AG10803 (cell line): ENCODE measurements around the gene NRTN.
"Not testable (repeated sequence)": the region's sequence is repeated elsewhere in the genome, so short reads cannot be mapped to it uniquely, and the experiment has no call there.

Experiments
- DNase-seq: peaks from one replicate; pipeline ENCODE4 v3.0.0; 2010; ENCODE audit warnings: low read depth
- H3K4me3 ChIP-seq: 2 replicates; pipeline ENCODE4 v1.5.1; 2011; ENCODE audit warnings: mild to moderate bottlenecking, low read length, control low read depth
- TF ChIP-seq, protein P1 (sequence below): conservative IDR thresholded peaks from 2 replicates; pipeline ENCODE4 v1.5.1; 2011; ENCODE audit warnings: mild to moderate bottlenecking, low read length, control low read depth, inconsistent platforms

The NRTN gene

DNA sequence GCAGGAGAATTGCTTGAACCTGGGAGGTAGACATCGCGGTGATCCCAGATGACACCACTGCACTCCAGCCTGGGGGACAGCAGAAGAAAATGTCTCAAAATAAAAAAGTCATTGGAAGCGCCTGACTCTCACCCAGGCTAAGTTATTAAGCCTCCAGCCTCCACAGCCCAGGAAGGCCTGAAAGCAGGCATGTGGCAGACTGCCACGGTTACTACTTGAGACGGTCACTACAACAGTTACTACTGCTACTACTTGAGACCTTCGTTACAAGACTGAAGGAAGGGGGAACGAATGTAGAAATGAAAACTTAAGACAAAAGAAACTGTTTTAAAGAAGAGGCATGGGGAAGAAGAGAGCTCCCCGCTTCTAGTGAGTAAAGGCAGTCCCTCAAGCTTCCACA, 29.9 kb upstream of the NRTN start:
- H3K4me3 ChIP-seq, result no peak overlapping the region
- TF ChIP-seq, protein P1, sequence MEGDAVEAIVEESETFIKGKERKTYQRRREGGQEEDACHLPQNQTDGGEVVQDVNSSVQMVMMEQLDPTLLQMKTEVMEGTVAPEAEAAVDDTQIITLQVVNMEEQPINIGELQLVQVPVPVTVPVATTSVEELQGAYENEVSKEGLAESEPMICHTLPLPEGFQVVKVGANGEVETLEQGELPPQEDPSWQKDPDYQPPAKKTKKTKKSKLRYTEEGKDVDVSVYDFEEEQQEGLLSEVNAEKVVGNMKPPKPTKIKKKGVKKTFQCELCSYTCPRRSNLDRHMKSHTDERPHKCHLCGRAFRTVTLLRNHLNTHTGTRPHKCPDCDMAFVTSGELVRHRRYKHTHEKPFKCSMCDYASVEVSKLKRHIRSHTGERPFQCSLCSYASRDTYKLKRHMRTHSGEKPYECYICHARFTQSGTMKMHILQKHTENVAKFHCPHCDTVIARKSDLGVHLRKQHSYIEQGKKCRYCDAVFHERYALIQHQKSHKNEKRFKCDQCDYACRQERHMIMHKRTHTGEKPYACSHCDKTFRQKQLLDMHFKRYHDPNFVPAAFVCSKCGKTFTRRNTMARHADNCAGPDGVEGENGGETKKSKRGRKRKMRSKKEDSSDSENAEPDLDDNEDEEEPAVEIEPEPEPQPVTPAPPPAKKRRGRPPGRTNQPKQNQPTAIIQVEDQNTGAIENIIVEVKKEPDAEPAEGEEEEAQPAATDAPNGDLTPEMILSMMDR, result no peak
- DNase-seq, result peak; percentile 52

DNA sequence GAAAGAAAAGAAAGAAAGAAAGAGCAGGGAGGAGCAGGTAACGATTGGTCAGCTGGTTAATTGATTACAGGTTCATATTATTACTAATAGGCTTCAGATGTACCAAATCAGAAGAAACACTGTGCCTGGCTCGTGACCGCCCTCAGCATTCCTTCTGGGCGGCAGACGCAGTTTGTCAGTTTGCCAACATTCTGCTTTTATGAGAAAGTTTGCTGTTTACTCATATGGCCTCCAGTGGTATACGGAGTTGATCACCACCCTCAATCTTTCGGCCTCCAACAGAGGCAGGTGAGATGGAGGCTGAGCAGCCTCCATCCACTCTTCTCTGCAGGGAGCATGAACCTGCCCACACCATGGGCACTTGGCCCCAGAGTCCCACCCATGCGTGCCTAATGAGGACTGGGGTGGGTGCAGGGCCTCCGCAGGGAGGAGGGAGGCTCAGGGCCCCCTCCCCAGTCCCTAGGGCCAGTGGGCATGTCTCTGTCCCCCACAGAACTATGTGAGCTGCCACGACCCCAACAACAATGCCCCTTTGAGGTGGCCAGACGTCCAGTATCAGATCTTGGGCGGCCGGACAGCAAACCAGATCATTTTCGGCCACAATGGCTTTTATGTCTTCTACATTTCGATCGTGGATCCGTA, 29.1 kb upstream of the NRTN start:
- peak; percentile 89 for DNase-seq
- no peak overlapping the region for H3K4me3 ChIP-seq
- TF ChIP-seq, protein P1, result no peak

DNA sequence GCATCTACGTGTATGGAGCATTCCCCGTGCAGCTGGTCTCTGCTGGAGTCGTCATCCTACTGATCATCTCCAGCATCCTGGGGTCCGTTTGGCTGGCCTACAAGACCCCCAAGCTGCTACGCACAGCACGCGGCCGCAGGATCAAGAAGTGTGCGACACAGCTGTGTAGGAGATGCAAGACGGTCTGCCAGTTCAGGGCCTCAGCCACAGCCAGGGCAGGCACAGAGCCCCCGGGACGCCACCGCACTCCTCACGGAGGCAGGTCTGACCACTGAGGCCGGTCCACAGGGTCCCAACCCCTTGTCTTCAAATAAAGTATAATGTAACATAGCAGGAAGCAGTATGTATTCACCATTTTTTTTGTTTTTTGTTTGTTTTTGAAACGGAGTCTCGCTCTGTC, 26.5 kb upstream of the NRTN start:
- H3K4me3 ChIP-seq, result no peak overlapping the region
- no peak for DNase-seq
- TF ChIP-seq, protein P1, result no peak

DNA sequence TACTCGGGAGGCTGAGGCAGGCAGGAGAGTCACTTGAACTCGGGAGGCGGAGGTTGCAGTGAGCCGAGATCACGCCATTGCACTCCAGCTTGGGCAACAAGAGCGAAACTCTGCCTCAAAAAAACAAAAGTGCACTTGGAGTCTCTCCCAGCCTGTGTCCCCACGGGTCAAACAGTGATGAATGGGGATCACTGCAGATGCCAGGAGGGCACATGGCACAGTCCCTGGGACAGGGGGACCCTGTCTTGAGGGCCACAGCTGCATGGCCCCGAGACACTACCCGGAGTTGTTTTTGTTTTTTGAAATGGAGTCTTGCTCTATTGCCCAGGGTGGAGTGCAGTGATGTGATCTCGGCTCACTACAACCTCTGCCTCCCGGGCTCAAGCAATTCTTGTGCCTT, 24.0 kb upstream of the NRTN start:
- H3K4me3 ChIP-seq, DNase-seq: not testable (repeated sequence)

DNA sequence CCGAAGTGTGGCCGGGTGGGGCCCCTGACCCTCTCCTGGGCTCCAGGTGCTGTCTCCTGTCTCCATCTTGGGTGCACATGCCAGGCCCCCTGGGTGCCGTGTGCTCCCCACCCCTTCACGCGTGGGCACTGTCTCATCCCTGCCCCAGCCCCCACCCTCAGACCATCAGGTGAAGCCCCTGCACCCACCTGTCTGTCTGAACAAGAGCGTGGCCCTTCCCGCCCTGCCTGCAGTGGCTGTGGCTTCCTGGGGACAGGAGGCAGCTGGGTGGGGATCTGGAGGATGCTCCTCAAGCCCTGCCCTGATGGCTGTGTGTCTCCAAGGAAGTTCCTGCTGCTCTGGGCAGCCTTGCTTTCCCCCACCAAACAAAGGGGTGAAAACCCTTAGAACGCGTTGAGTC, 22.5 kb upstream of the NRTN start:
- TF ChIP-seq, protein P1, result no peak
- no peak overlapping the region for H3K4me3 ChIP-seq
- DNase-seq, result no peak

DNA sequence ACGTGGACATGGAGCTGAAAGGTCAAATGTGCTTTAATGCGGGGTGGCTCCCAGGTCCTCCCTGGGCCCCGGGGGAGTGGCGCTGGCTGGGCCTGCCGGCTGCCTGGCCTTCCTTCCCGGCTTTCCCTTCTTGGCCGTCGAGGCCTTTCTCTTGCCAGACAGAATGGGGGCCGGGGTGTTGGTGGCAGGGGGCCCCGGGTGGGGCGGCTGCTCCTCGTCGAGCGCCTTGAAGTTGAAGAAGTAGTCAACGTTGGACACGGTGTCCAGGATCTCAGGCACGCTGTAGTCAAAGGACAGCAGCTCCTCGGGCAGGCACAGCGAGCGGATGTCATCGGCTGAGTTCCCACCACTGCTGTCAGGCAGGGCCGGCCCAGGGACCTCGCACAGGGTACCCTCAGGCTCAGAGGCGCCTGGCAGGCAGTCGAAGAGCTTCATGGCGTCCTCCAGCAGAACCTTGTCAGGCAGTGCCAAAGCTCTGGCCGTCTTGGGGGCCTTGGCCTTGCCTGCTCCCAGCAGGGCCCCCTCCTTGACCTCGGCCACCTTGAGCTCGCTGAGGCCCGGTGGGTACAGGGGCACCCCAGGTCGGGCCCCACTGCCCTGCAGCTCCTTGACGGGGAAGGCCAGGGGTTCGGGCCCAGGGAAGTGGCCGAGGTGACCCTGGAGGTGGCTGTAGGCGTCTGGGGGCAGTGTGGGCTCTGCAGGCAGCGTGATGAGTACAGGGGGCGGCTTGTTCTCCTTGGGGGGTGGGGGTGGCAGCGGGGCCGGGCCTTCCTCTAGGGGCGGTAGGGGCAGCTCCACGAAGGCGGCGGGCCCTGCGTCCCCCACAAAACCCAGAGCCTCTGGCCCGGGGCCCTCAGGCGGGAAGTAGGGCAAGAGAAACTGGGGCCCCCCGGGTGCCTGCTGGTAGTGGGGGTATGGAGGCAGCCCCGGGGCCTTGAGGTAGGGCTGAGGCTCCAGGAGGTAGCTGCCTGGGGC, 21.6 kb upstream of the NRTN start:
- no peak overlapping the region for H3K4me3 ChIP-seq
- DNase-seq, result no peak
- TF ChIP-seq, protein P1, result no peak

DNA sequence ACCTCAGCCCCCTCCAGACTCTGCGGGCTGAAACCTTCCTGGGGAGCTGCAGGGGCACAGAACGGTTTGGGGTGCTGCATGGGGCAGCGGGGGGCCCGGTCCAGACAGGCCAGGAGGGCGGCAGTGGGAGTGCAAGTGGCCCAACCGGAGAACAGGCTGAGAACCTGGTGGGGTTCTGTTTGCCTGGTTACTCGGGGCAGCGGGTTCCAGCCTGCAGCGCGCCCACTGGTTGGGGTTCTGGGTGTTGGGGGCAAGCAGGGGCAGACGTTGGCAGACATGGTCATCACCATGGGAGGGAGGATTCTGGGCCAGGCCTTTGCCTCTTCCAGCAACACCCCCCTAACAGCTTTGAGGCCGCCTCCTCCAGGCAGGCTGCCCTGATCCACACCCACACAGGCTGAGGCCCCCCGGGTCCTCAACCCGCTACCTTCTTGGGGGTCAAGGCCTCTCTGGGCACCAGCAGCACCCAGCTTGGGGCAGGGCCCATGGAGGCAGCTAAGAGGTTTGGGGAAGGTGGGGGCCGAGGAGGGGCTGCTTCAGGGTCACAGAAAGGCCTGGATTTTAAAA, 20.2 kb upstream of the NRTN start, which contains the start of gene PRR22:
TSS of gene PRR22 (minus strand) at position 166 of the 567 bp plus-strand sequence. CDS start at position 80, 86 bp downstream.
- TF ChIP-seq, protein P1, result no peak
- DNase-seq, result no peak
- no peak within 1 kb of the TSS for H3K4me3 ChIP-seq
